ENCODE data around the gene ZBED4. TPM values are rescaled to one million over a fixed set of nuclear protein-coding genes. Genes with fewer than 3 reads are reported as not detected.
A peak's percentile ranks its signal among the peaks of the same experiment; 100 is the strongest.

The ZBED4 gene
- total and polyA plus RNA-seq, 4 donors, result 2.1 to 10.3 (median 4.8) TPM

DNA sequence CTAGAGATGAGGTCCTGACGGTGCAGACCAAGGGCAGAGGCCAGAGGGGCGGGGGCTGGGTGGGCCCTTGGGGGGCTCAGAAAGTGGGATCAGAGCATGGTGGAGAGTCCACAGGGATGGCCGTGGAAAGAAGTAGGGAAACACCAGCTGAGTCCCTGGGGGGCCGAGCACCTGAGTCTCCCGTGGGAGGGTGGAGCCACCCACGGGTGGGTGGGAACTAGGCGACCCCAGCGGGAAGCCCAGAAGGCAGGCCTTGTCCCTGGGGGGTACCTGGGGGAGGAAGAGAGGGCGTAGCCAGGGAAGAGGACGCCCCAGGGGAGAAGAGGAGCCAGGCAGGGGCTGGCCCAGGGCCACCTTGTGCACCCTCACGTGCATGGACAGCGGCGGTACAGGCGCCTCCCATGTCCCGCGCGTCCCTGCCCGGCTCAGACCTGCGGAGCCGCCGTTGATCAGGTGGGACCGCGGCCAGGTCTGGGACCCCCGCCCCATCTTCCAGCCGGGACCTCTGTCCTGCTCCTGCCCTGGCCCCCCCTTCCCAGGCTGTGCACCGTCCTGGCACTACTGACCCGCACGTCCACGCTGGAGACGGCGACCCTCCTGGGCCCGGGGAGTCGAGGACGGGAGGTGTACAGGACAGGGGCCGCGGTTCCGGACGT is 75.0 kb downstream of the ZBED4 start:
- WGBS, result 46% methylated on average over 38 of the region's 38 CpGs
- Histone ChIP-seq H3K4me3 (ENCODE audit: low read depth in 1 of 3, low read length in 3 of 3) (no peak overlapping the region), H3K36me3 (ENCODE audit: control insufficient read depth in 4 of 4, insufficient read depth in 3 of 4, low read depth in 1 of 4, low read length in 3 of 4) (peaks cover 0 to 17% (median 9%) of the 10 kb centered on the region in 4 donors), H3K9me3 (ENCODE audit: control insufficient read depth in 4 of 4, low read length in 3 of 4) (no peaks in the 10 kb centered on the region), H3K27me3 (ENCODE audit: control insufficient read depth in 4 of 4, insufficient read depth in 4 of 4, low read length in 3 of 4) (no peaks in the 10 kb centered on the region), H3K4me1 (ENCODE audit: control insufficient read depth in 4 of 4, insufficient read depth in 4 of 4, low read length in 3 of 4) (peaks cover 3 to 16% (median 9%) of the 10 kb centered on the region in 4 donors), H3K27ac (ENCODE audit: low read depth in 1 of 2, low read length in 2 of 2) (no peak overlapping the region), H3K9ac (ENCODE audit: low read depth in 1 of 2, low read length in 2 of 2) (no peak overlapping the region)
- TF ChIP-seq EGR1 (IDR thresholded peaks at IDR 0.05; ENCODE audit: low read depth in 2 of 2), result no peak
- TF ChIP-seq RXRA (IDR thresholded peaks at IDR 0.05), result no peak
- no peak for TF ChIP-seq HNF4G (IDR thresholded peaks at IDR 0.05)
- TF ChIP-seq, protein P1, sequence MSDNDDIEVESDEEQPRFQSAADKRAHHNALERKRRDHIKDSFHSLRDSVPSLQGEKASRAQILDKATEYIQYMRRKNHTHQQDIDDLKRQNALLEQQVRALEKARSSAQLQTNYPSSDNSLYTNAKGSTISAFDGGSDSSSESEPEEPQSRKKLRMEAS (IDR thresholded peaks at IDR 0.05), result no peak
- TF ChIP-seq SP1 (IDR thresholded peaks at IDR 0.05), result no peak
- TF ChIP-seq, protein P2, sequence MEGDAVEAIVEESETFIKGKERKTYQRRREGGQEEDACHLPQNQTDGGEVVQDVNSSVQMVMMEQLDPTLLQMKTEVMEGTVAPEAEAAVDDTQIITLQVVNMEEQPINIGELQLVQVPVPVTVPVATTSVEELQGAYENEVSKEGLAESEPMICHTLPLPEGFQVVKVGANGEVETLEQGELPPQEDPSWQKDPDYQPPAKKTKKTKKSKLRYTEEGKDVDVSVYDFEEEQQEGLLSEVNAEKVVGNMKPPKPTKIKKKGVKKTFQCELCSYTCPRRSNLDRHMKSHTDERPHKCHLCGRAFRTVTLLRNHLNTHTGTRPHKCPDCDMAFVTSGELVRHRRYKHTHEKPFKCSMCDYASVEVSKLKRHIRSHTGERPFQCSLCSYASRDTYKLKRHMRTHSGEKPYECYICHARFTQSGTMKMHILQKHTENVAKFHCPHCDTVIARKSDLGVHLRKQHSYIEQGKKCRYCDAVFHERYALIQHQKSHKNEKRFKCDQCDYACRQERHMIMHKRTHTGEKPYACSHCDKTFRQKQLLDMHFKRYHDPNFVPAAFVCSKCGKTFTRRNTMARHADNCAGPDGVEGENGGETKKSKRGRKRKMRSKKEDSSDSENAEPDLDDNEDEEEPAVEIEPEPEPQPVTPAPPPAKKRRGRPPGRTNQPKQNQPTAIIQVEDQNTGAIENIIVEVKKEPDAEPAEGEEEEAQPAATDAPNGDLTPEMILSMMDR (IDR thresholded peaks at IDR 0.05; ENCODE audit: low read depth, low read length, missing input control), result no peak
- DNase-seq (ENCODE audit: low spot score), result no peak

GRCh38 chr22:49929211-49929979 is 75.8 kb downstream of the ZBED4 start:
- peak; percentile 80 for DNase-seq (ENCODE audit: low spot score)
- Histone ChIP-seq H3K36me3 (ENCODE audit: control insufficient read depth in 4 of 4, insufficient read depth in 3 of 4, low read depth in 1 of 4, low read length in 3 of 4) (peaks cover 0 to 11% (median 5%) of the 10 kb centered on the region in 4 donors), H3K9ac (ENCODE audit: low read depth in 1 of 2, low read length in 2 of 2) (no peak overlapping the region), H3K4me1 (ENCODE audit: control insufficient read depth in 4 of 4, insufficient read depth in 4 of 4, low read length in 3 of 4) (peaks cover 7 to 24% (median 16%) of the 10 kb centered on the region in 4 donors), H3K4me3 (ENCODE audit: low read depth in 1 of 3, low read length in 3 of 3) (peak overlapping the region in 1 of 3 donors; percentile 15), H3K27ac (ENCODE audit: low read depth in 1 of 2, low read length in 2 of 2) (no peak overlapping the region), H3K9me3 (ENCODE audit: control insufficient read depth in 4 of 4, low read length in 3 of 4) (no peaks in the 10 kb centered on the region), H3K27me3 (ENCODE audit: control insufficient read depth in 4 of 4, insufficient read depth in 4 of 4, low read length in 3 of 4) (no peaks in the 10 kb centered on the region)
- no peak for TF ChIP-seq GABPA (IDR thresholded peaks at IDR 0.05 in 1 of 2, conservative IDR thresholded peaks at IDR 0.05 in 1 of 2)
- TF ChIP-seq RAD21 (IDR thresholded peaks at IDR 0.05), result peak in 1 of 2 donors; percentile 73
- TF ChIP-seq, protein P2 (IDR thresholded peaks at IDR 0.05; ENCODE audit: low read depth, low read length, missing input control), result peak; percentile 89
- WGBS, result 5% methylated on average over 75 of the region's 75 CpGs

- peaks cover 9 to 28% (median 22%) of the 10 kb centered on the region in 4 donors for H3K4me1 ChIP-seq (ENCODE audit: control insufficient read depth in 4 of 4, insufficient read depth in 4 of 4, low read length in 3 of 4)
- no peak overlapping the region for H3K4me3 ChIP-seq (ENCODE audit: low read depth in 1 of 3, low read length in 3 of 3)
- no peaks in the 10 kb centered on the region for H3K27me3 ChIP-seq (ENCODE audit: control insufficient read depth in 4 of 4, insufficient read depth in 4 of 4, low read length in 3 of 4)
- no peak for DNase-seq (ENCODE audit: low spot score)
- peaks cover 0 to 8% (median 5%) of the 10 kb centered on the region in 4 donors for H3K36me3 ChIP-seq (ENCODE audit: control insufficient read depth in 4 of 4, insufficient read depth in 3 of 4, low read depth in 1 of 4, low read length in 3 of 4)
- H3K9ac ChIP-seq (ENCODE audit: low read depth in 1 of 2, low read length in 2 of 2), result no peak overlapping the region
- no peaks in the 10 kb centered on the region for H3K9me3 ChIP-seq (ENCODE audit: control insufficient read depth in 4 of 4, low read length in 3 of 4)
- no peak overlapping the region for H3K27ac ChIP-seq (ENCODE audit: low read depth in 1 of 2, low read length in 2 of 2)
- WGBS, result 62% methylated on average over 21 of the region's 21 CpGs
- TF ChIP-seq, protein P2 (IDR thresholded peaks at IDR 0.05; ENCODE audit: low read depth, low read length, missing input control), result no peak
- TF ChIP-seq, protein P3, sequence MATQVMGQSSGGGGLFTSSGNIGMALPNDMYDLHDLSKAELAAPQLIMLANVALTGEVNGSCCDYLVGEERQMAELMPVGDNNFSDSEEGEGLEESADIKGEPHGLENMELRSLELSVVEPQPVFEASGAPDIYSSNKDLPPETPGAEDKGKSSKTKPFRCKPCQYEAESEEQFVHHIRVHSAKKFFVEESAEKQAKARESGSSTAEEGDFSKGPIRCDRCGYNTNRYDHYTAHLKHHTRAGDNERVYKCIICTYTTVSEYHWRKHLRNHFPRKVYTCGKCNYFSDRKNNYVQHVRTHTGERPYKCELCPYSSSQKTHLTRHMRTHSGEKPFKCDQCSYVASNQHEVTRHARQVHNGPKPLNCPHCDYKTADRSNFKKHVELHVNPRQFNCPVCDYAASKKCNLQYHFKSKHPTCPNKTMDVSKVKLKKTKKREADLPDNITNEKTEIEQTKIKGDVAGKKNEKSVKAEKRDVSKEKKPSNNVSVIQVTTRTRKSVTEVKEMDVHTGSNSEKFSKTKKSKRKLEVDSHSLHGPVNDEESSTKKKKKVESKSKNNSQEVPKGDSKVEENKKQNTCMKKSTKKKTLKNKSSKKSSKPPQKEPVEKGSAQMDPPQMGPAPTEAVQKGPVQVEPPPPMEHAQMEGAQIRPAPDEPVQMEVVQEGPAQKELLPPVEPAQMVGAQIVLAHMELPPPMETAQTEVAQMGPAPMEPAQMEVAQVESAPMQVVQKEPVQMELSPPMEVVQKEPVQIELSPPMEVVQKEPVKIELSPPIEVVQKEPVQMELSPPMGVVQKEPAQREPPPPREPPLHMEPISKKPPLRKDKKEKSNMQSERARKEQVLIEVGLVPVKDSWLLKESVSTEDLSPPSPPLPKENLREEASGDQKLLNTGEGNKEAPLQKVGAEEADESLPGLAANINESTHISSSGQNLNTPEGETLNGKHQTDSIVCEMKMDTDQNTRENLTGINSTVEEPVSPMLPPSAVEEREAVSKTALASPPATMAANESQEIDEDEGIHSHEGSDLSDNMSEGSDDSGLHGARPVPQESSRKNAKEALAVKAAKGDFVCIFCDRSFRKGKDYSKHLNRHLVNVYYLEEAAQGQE (IDR thresholded peaks at IDR 0.05), result no peak
- TF ChIP-seq GABPA (IDR thresholded peaks at IDR 0.05 in 1 of 2, conservative IDR thresholded peaks at IDR 0.05 in 1 of 2) (no peak), JUND (IDR thresholded peaks at IDR 0.05) (no peak), RXRA (IDR thresholded peaks at IDR 0.05) (no peak), SP1 (IDR thresholded peaks at IDR 0.05) (no peak)
- TF ChIP-seq, protein P4, sequence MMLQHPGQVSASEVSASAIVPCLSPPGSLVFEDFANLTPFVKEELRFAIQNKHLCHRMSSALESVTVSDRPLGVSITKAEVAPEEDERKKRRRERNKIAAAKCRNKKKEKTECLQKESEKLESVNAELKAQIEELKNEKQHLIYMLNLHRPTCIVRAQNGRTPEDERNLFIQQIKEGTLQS (IDR thresholded peaks at IDR 0.05), result no peak
- TF ChIP-seq, protein P1 (IDR thresholded peaks at IDR 0.05), result no peak
Observed at GRCh38 chr22:49929994-49930575, 76.4 kb downstream of the ZBED4 start.
